ENCODE data around the gene ALDH5A1.

- TF ChIP-seq, protein P1, sequence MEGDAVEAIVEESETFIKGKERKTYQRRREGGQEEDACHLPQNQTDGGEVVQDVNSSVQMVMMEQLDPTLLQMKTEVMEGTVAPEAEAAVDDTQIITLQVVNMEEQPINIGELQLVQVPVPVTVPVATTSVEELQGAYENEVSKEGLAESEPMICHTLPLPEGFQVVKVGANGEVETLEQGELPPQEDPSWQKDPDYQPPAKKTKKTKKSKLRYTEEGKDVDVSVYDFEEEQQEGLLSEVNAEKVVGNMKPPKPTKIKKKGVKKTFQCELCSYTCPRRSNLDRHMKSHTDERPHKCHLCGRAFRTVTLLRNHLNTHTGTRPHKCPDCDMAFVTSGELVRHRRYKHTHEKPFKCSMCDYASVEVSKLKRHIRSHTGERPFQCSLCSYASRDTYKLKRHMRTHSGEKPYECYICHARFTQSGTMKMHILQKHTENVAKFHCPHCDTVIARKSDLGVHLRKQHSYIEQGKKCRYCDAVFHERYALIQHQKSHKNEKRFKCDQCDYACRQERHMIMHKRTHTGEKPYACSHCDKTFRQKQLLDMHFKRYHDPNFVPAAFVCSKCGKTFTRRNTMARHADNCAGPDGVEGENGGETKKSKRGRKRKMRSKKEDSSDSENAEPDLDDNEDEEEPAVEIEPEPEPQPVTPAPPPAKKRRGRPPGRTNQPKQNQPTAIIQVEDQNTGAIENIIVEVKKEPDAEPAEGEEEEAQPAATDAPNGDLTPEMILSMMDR (conservative IDR thresholded peaks at IDR 0.05), result no peak
- TF ChIP-seq EZH2 (IDR thresholded peaks at IDR 0.05; ENCODE audit: low read depth), result no peak
Measured at GRCh38 chr6:24543683-24544082, 48.9 kb downstream of the ALDH5A1 start.
